G401.6 (cell line): ENCODE results near the gene APBA2.
"Not testable (repeated sequence)": the region's sequence is repeated elsewhere in the genome, so short reads cannot be mapped to it uniquely, and the experiment has no call there.

Source experiments
- FAIRE-seq: peaks from 2 replicates; lab custom pipeline; 2012; peaks lifted over from hg19 to GRCh38; lab: Jason Lieb, UNC

Gene APBA2

DNA sequence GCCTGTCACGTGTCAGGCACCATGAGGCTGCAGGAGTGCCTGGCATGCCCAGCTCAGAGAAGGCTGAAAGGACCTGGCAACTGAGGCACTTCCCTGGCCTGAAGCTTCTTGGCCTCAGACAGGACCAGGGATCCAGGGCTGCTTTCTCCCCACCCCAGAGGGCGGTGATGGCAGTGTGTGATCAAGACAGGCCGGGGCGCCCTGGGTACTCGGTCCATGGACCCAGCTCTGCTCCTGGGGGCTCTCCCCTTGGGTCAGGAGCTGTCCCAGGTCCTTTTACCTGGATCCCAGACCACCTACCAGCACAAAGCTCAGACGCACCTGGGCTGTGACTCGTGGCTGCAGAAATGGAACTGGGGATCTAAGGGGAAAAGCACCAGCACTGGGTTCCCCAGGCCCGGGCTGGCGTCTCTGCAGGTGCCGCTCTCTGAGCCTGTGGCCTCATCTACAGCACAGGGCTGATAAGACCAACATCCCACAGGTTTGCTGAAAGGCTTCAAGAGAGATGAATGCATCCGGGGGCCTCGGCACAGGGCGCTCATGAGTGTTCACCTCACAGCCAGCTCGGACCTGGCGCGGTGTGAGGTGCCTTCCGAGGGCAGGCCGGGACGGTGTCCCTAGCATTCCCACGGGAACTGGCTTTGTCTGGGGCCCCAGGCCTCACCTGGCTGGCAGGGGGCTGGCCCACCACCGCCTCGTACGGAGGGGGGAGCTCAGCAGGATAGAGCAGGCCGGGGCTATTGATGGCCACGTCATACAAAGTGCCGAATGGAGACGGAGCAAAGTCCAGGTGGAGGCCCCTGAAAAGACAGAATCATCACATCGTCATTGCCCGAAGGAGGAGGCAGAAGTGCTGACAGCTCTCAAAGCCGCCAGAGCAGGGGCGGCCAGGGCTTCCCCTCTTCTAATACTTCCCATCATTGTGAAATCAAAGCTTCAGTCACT, 250.2 kb downstream of the APBA2 start:
- no peak for FAIRE-seq

GRCh38 chr15:29138260-29138659, 252.5 kb downstream of the APBA2 start:
- no peak for FAIRE-seq

DNA sequence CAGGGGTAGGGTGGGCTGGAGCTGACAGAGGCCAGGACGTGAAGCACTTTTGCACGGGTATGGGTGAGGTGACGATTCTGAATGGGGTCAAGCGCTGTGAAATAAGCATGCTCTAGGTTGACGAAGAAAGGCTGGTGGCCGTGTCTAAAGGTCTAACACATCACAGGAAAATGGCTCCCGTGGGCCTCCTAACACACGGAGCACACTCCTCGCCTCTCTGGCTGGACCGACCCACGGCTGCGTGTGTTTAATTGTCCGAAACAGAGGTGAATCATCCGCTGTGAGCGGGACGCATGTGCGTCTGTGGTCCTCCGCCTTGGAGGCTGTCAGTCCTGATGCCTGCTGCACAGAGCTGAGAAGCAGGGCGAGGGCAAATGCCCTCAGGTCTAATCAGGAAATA, 253.3 kb downstream of the APBA2 start:
- FAIRE-seq, result no peak

DNA sequence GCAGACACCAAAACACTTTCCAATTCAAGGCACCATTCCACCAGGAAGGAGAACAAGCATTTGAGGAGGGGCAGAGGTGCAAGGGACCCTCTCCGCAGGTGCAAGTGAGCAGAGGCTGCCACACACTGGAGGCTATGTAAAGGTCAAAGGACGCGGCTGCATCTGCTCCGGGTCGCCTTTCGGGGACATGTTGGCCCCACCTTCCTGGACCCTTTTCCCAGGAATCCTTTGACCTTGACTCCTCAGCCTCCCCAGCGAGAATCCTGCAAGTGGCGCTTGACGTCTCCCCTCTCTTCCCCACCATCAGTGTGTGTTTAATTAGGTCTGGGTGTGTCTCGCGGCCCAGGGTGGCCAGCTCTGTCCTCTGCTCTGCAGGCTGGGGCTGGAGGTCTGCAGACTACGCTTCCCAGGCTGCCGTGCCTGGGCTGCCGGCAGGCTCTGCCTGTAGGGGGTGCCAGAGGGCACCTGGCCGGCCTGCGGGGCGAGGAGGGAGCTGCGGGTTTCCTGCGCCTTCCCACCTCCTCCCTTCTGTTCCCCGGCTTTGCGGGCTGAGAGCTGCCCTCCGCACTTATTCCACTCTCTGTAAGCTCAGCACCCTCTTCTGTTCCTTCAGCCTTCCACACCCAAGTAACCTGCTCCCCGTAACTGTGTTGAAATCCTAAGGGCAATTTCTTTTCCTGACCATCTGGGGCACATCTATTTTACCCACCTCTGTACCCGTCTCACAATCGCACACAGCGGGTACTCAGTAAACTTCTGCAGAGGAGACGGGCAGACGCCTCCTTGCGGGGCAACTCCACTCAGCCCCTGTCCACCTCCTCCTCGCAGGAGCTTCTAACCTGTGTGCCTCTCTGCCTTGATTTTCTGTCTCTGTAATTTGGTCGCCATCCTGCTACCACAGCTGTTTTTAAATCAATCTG, 254.0 kb downstream of the APBA2 start:
- no peak for FAIRE-seq

DNA sequence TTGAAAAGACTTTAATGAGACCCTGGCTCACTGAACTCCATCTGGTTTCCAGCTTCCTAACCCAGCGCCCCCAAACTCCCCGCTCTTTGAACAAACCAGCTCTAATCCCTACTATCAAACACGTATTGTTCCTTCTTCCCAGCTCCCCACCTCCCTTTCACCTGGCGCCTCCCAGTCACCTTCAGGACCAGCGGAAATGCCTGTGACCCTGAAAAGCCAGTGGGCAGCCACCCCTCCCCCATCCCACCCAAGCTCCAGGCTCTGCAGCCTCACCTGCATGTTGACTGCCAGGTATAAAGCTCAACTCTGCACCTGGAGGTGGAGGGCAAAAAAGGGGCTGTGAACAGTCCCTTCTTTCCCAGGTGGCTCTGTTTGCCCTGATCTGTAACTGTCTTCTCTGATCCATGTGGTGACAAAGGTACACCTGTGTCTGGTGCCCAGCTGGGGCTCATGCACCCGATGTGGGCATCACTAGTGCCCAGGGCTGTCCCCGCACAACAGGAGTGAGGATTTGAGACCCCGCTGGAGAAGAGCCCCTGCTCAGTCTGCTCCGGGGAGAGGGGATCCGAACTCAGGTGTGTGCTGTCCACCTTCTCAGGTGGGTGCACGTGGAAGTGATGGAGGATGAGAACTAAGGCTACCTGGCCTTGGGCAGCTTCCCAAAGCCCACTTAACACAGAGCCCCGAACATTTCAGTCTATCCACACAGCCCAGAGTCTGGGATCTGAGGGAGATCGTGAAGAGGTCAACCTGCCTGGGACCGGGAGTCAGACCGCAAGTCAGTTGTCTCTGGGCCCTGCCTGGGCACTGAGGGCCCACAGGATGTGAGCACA, 254.9 kb downstream of the APBA2 start:
- FAIRE-seq, result no peak

GRCh38 chr15:29141308-29142128, 255.7 kb downstream of the APBA2 start:
- FAIRE-seq, result no peak

DNA sequence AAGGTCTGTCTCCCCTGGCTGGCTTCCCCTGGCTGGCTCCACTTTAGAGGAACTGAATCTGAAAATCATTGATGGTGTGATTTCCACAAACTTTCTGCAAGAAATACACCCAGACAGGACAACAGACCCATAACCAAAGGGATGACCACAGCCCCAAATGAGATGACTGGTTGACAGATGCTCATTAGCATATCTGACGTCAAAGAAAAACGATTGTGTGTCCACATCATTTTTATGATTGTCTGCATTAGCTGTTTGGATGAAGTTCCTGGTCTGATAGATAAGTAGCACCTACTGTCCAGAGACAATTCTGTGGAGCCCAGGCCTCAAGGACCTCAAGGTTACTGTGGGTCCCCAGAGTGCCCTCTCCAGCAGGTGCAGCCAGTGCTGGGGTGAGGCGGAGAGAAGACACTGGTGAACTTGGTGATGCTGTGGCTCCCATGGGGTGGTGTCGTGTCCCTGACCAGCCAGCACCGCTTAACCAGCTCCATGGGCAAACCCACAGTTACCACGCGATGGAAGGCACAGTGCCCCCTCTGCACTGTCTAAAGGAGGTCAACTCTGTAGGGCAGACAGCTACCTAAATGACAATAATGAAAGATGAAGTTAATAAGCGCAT, 256.5 kb downstream of the APBA2 start:
- FAIRE-seq, result no peak

GRCh38 chr15:29143293-29143692, 257.5 kb downstream of the APBA2 start:
- no peak for FAIRE-seq

GRCh38 chr15:29143909-29144635, 258.3 kb downstream of the APBA2 start:
- FAIRE-seq, result no peak

GRCh38 chr15:29149738-29150075, 263.9 kb downstream of the APBA2 start:
- FAIRE-seq, result no peak

DNA sequence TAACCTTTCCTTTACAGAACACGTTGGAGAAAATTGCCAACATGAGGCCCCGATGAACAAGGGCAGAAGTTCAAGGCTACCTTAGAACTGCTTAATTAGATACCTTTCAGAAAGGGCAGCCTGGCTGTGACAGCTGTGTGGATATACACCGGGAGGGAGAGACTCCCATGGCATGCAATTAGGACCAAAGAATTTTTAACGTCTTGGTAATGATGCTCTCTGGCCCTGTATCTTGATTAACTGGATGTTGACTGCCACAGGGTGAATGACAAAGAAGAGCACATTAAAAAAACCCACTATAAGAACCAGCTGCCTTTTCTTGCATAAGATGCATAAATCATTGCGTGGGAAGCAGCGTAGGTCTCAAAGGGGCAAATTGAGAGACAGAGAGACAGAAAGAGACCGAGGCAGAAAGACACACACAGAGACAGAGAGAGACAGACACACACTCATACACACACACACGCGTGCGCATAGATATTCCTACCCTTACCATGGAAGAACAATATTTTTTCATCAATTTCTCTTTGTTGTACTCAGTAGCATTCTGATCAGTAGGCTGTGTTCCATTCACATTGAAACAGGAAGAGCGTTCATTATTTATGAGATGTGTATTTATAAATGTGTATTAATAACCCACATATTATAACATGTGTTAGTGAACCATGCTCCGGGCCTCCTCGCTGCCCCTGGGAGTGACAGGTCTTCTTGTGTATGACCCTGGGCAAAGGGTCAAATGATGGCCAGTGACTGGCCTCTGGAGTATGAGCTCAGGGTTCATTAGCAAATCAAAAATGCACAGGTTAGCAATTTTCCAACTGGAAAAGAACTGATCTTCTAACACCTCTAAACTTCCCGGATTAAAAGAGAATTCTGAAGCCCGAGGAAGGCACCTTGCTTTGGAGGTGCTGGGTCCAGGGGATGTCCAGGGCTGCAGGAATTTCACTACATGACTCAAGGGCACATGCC, 265.0 kb downstream of the APBA2 start:
- FAIRE-seq, result no peak

DNA sequence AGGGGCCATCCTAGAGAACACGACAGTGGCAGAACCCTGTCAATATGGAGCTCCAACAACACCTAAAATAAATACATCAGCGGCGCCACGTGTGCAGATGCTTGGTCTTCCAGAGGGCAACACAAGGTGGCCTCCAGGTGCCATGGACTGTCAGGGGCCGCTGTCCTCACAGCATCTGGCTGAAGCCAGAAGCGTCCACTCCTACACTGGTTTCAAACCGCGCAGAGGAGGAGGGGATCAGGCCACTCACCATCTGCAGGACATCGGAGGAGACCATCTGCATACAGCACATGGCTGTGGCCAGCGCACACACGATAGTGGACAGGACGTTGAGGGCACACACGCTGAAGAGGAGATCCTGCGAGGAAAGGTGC, 265.7 kb downstream of the APBA2 start:
- no peak for FAIRE-seq

GRCh38 chr15:29156521-29156920, 270.7 kb downstream of the APBA2 start:
- FAIRE-seq, result no peak

DNA sequence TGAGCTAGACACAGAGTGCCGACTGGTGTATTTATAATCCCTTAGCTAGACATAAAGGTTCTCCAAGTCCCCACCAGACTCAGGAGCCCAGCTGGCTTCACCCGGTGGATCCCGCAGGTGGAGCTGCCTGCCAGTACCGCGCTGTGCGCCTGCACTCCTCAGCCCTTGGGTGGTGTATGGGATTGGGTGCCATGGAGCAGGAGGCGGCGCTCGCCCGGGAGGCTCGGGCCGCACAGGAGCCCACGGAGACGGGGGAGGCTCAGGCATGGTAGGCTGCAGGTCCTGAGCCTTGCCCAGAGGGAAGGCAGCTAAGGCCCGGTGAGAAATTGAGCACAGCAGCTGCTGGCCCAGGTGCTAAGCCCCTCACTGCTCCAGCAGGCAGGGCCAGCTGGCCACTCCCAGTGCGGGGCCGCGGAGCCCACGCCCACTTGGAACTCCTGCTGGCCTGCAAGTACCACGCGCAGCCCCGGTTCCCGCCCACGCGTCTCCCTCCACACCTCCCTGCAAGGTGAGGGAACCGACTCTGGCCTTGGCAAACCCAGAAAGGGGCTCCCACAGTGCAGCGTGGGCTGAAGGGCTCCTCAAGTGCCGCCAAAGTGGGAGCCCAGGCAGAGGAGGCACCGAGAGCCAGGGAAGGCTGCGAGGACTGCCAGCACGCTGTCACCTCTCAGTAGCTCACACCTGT, 274.1 kb downstream of the APBA2 start:
- no peak for FAIRE-seq

- no peak for FAIRE-seq
These were observed 276.6 kb downstream of the APBA2 start for GRCh38 chr15:29162411-29162810.

- not testable (repeated sequence) for FAIRE-seq
These were observed 281.3 kb downstream of the APBA2 start for GRCh38 chr15:29167122-29167521.
